Measurements from ENCODE around the gene SERGEF. TPM values are rescaled to one million over a fixed set of nuclear protein-coding genes. Genes with fewer than 3 reads are reported as not detected.

Gene SERGEF
- polyA plus RNA-seq, 1 experiment = 18.1 TPM

DNA sequence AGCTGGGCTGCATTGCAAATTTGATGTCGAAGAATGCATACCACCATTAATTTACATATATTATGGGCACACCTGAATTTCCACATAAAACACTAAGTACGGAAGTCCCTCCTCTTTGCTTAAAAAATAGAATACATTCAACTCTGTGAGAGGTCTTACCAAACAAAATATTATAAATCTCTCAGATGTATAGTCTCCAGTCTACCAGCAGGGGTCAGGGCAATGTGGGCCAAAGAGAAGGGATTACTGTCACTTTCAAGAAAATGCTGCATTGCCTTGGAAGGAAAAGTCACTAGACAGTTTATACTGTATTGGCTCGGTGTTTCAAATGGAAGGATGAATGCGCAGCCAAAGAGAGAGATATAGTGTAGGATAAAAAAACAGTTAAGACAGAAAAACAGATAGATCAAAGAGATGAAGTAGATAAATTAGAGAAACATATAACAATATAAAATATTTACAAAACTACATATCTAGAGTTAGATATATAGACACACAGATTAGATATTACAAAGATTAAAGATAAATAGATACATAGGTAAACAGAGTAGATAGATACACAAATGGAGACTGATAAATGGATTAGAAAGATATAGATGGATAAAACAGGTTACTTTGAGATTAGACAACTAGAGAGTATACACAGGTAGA, 20.9 kb downstream of the SERGEF start:
- ChIA-PET CTCF (interaction anchor here (0.6 to 9.1 kb wide), 27 partner anchors 9 to 261 kb away, joined by 3 to 111 read pairs (median 4); partner anchors contain the start of gene SERGEF), POLR2A (no interaction called here)
- DNase-seq (ENCODE audit: low read depth, low spot score) = peak; percentile 36
- H3K9me3 ChIP-seq (ENCODE audit: control insufficient read depth, insufficient read depth, low read length) = no peaks in the 10 kb centered on the region
- no peak overlapping the region for H3K27ac ChIP-seq (ENCODE audit: low read depth, low read length)
- H3K4me3 ChIP-seq (ENCODE audit: low read depth, low read length) = no peak overlapping the region
- no peaks in the 10 kb centered on the region for H3K27me3 ChIP-seq (ENCODE audit: control insufficient read depth, insufficient read depth, low read length)
- TF ChIP-seq, protein P1, sequence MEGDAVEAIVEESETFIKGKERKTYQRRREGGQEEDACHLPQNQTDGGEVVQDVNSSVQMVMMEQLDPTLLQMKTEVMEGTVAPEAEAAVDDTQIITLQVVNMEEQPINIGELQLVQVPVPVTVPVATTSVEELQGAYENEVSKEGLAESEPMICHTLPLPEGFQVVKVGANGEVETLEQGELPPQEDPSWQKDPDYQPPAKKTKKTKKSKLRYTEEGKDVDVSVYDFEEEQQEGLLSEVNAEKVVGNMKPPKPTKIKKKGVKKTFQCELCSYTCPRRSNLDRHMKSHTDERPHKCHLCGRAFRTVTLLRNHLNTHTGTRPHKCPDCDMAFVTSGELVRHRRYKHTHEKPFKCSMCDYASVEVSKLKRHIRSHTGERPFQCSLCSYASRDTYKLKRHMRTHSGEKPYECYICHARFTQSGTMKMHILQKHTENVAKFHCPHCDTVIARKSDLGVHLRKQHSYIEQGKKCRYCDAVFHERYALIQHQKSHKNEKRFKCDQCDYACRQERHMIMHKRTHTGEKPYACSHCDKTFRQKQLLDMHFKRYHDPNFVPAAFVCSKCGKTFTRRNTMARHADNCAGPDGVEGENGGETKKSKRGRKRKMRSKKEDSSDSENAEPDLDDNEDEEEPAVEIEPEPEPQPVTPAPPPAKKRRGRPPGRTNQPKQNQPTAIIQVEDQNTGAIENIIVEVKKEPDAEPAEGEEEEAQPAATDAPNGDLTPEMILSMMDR (IDR thresholded peaks at IDR 0.05; ENCODE audit: low read depth, low read length) = peak; percentile 92

DNA sequence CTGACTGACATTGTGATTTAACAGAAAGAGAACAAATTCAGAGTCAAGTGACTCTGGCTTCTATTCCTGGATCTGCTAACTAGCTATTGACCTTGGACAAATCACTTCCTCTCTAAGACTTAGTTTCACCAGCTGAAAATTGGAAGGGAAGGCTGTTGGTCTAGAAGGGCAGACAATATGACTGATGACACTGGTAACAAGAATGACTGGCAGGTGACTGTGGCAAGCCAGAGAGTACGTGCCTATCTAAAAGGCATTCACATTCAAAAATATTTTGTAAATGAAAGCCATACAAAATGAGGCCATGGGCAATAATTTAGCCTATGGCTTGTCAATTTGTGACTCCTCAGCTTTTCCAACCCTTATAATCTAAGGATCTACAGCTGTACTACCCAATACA, 23.5 kb downstream of the SERGEF start:
- Histone ChIP-seq H3K27me3 (ENCODE audit: control insufficient read depth, insufficient read depth, low read length) (no peaks in the 10 kb centered on the region), H3K4me3 (ENCODE audit: low read depth, low read length) (no peak overlapping the region), H3K9me3 (ENCODE audit: control insufficient read depth, insufficient read depth, low read length) (no peaks in the 10 kb centered on the region), H3K27ac (ENCODE audit: low read depth, low read length) (no peak overlapping the region)
- ChIA-PET CTCF (interaction anchor here (1.0 to 9.1 kb wide), 9 partner anchors 11 to 259 kb away, joined by 4 to 111 read pairs (median 29); partner anchors contain the start of gene SAAL1), POLR2A (no interaction called here)
- no peak for DNase-seq (ENCODE audit: low read depth, low spot score)
- TF ChIP-seq, protein P1 (IDR thresholded peaks at IDR 0.05; ENCODE audit: low read depth, low read length) = no peak

DNA sequence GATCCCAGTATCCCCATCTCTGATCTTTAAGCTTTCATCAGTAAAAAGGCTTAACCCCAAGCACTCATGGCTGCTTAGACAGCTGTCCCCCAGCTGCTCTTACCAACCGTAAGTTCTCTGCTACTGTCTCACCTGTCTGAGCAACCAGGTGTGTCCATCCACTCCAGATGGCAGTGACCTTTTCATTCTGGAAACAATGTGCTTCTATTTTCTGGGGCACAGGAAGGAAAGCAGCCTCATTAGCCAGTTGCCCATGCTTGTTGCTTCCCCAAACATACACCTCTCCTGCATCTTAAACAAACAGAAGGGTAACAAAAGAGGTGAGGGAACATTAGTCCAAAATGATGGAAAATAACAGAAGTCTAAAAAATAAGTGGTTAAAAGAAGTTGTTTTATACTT, 24.4 kb downstream of the SERGEF start:
- H3K4me3 ChIP-seq (ENCODE audit: low read depth, low read length) = no peak overlapping the region
- TF ChIP-seq, protein P1 (IDR thresholded peaks at IDR 0.05; ENCODE audit: low read depth, low read length) = no peak
- no peak overlapping the region for H3K27ac ChIP-seq (ENCODE audit: low read depth, low read length)
- H3K9me3 ChIP-seq (ENCODE audit: control insufficient read depth, insufficient read depth, low read length) = no peaks in the 10 kb centered on the region
- no peak for DNase-seq (ENCODE audit: low read depth, low spot score)
- CTCF ChIA-PET = interaction anchor here (1.0 to 9.1 kb wide), 9 partner anchors 10 to 268 kb away, joined by 3 to 111 read pairs (median 8); partner anchors contain the start of genes SAAL1 and SERGEF
- POLR2A ChIA-PET = no interaction called here
- no peaks in the 10 kb centered on the region for H3K27me3 ChIP-seq (ENCODE audit: control insufficient read depth, insufficient read depth, low read length)

DNA sequence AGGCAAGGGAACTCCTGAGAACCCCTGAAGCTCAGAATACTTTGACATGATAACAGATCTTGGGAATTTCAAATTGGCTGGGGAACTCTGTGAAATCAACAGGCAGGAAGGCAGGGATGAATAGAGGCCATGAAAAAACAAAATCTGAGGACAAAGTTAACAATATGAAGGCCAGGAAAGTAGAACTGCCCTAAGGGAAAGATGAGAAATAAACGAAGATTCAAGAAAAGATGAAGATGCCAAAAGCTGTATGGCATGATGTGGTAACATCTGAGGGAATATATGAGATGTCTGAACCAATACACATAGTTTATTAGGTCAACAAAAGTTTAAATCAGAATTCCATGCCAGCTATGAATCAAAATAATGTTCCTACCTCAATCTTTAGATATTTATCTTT, 25.0 kb downstream of the SERGEF start:
- Histone ChIP-seq H3K4me3 (ENCODE audit: low read depth, low read length) (no peak overlapping the region), H3K9me3 (ENCODE audit: control insufficient read depth, insufficient read depth, low read length) (no peaks in the 10 kb centered on the region), H3K27ac (ENCODE audit: low read depth, low read length) (no peak overlapping the region), H3K27me3 (ENCODE audit: control insufficient read depth, insufficient read depth, low read length) (no peaks in the 10 kb centered on the region)
- TF ChIP-seq, protein P1 (IDR thresholded peaks at IDR 0.05; ENCODE audit: low read depth, low read length) = no peak
- ChIA-PET POLR2A (no interaction called here), CTCF (interaction anchor here (0.8 to 9.1 kb wide), 11 partner anchors 9 to 389 kb away, joined by 3 to 111 read pairs (median 8); partner anchors contain the start of genes SAAL1 and SERGEF)
- DNase-seq (ENCODE audit: low read depth, low spot score) = no peak

DNA sequence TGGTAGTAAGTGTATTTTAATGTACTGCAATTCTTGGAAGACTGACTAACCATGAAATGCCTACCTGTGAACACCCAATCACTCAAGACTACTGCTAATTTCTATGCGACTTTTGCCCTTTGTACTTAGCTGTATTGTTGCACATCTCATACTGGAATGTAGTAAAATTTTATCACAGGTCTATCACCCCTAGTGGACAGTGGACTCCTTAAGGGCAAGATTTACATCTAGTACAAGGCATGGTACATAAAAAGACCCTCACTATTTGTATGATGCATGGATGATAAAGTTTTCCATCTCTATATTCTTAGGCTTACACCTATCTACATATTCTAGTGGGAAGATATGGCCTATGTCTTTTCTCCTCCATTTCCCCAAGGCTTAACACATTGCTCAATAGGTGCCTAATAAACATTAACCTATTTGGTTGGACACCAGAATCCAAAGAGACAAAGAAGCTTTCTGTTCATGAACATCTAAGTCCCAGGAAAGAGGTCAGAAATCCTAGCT, 26.1 kb downstream of the SERGEF start:
- ChIA-PET CTCF (interaction anchor here (0.7 to 9.1 kb wide), 13 partner anchors 8 to 388 kb away, joined by 3 to 111 read pairs (median 8); partner anchors contain the start of gene SAAL1), POLR2A (no interaction called here)
- TF ChIP-seq, protein P1 (IDR thresholded peaks at IDR 0.05; ENCODE audit: low read depth, low read length) = peak; percentile 21; the same call in 1 of the 2 replicates
- Histone ChIP-seq H3K4me3 (ENCODE audit: low read depth, low read length) (no peak overlapping the region), H3K27ac (ENCODE audit: low read depth, low read length) (no peak overlapping the region), H3K27me3 (ENCODE audit: control insufficient read depth, insufficient read depth, low read length) (no peaks in the 10 kb centered on the region), H3K9me3 (ENCODE audit: control insufficient read depth, insufficient read depth, low read length) (no peaks in the 10 kb centered on the region)
- no peak for DNase-seq (ENCODE audit: low read depth, low spot score)

Data from AG04450 (cell line).